Mammary epithelial cell (primary cell): ENCODE results near the gene EML5.

Experiments used
- CTCF ChIP-seq, 2 donors: IDR thresholded peaks in 1 of 2; conservative IDR thresholded peaks in 1 of 2; 2 replicates each; pipeline ENCODE4 v1.5.1; 2011 to 2012; ENCODE audit warnings: inconsistent platforms in 2 of 2, low read length in 2 of 2, mild to moderate bottlenecking in 2 of 2, control low read depth in 1 of 2, low read depth in 1 of 2; ENCODE audit not compliant: insufficient read depth in 1 of 2; ENCODE audit errors: extremely low read depth in 1 of 2
- EZH2 ChIP-seq: IDR thresholded peaks from 2 replicates; pipeline ENCODE4 v1.6.1; 2012; ENCODE audit warnings: low read length, inconsistent platforms, borderline replicate concordance

GRCh38 chr14:88563845-88564244 lies 228.9 kb downstream of the EML5 start:
- TF ChIP-seq CTCF (conservative IDR thresholded peaks at IDR 0.05 in 1 of 2, IDR thresholded peaks at IDR 0.05 in 1 of 2; ENCODE audit: extremely low read depth in 1 of 2, insufficient read depth in 1 of 2, low read depth in 1 of 2, low read length in 2 of 2) (no peak), EZH2 (no peak)
